Heart left ventricle (tissue), 13 donors: ENCODE data around the gene VSTM1.

ENCODE experiments used
- CTCF ChIP-seq, 12 donors: fragments of 200-600 bp; sonication (generic) in 4 of 12; IDR thresholded peaks; one replicate each; pipeline versions ENCODE4 v1.5.0 to v1.8.0; 2018 to 2022; ENCODE audit warnings: antibody characterized with exemption in 12 of 12, mild to moderate bottlenecking in 5 of 12
- POLR2A ChIP-seq, 2 donors: fragments of 450-650 bp; IDR thresholded peaks; one replicate each; pipeline ENCODE4 v1.6.1; 2017; ENCODE audit warnings: antibody characterized with exemption in 2 of 2, mild to moderate bottlenecking in 2 of 2, moderate library complexity in 2 of 2
- donor health status: ischemic (EF 13 %, LVEDD 7.1; RV severe dilation, severe dysfunction).
- donor health status: DM: no; HTN: yes; CAD: no.
- donor health status: DM: no; HTN: no; CAD: no.
- donor health status: ischemic (EF 25% LVEDD 6.9; RV normal size, moderate dysfunction).
- donor health status: ischemic (EF 25% LVEDD 5.7; RV mildly dilated, moderate dysfunction).
- donor health status: ischemic (EF 35%, LVEDD 5.7; RV mildly dilated, moderate dysfunction).
- donor health status: nonischemic (EF 11% LVEDD 7.7; RV severe dilation, severe dysfunction).
- donor health status: DM: yes; HTN: yes; CAD: no.
- donor health status: PGD.
- donor health status: ischemic (EF 29% LVEDD 5.4; RV normal size, mild dysfunction).
- donor health status: nonischemic (EF 23%, LVEDD 6.1; RV moderate dilation, normal function).

GRCh38 chr19:54029301-54029700 is 34.4 kb downstream of the VSTM1 start:
- TF ChIP-seq CTCF (IDR thresholded peaks at IDR 0.05) (no peak), POLR2A (IDR thresholded peaks at IDR 0.05) (no peak)
